OCI-LY1 (cell line): Measurements from ENCODE around the gene PLEKHG4.

Source experiments
- H2AFZ ChIP-seq: fragments of 200-600 bp; sonication (generic), shearing (Covaris generic); 2 replicates; pipeline ENCODE4 v1.6.0; 2014; ENCODE audit warnings: antibody characterized with exemption, mild to moderate bottlenecking, low read length
- H3F3A ChIP-seq: fragments of 200-600 bp; sonication (generic), shearing (Covaris generic); 2 replicates; pipeline ENCODE4 v1.6.0; 2014; ENCODE audit warnings: mild to moderate bottlenecking, antibody characterized with exemption, low read length, moderate library complexity; ENCODE audit not compliant: insufficient read depth
- H3K27ac ChIP-seq: fragments of 200-600 bp; sonication (generic); 2 replicates; pipeline ENCODE4 v1.5.1; 2014; ENCODE audit warnings: low read length, mixed run types, mild to moderate bottlenecking, low read depth; ENCODE audit not compliant: poor library complexity, severe bottlenecking
- H3K27me3 ChIP-seq: fragments of 200-600 bp; sonication (generic); 2 replicates; pipeline ENCODE4 v1.6.0; 2014; ENCODE audit warnings: antibody characterized with exemption, mild to moderate bottlenecking, low read length, moderate library complexity; ENCODE audit not compliant: insufficient read depth
- H3K36me3 ChIP-seq: fragments of 200-600 bp; sonication (generic); 2 replicates; pipeline ENCODE4 v1.6.1; 2014; ENCODE audit warnings: mild to moderate bottlenecking, antibody characterized with exemption, low read length, moderate library complexity, mixed read lengths; ENCODE audit not compliant: insufficient read depth
- H3K4me1 ChIP-seq: fragments of 200-600 bp; sonication (generic); 2 replicates; pipeline ENCODE4 v1.5.1; 2014; ENCODE audit warnings: mild to moderate bottlenecking, low read length, moderate library complexity; ENCODE audit not compliant: insufficient read depth, severe bottlenecking
- H3K4me2 ChIP-seq: fragments of 200-600 bp; sonication (generic), shearing (Covaris generic); 2 replicates; pipeline ENCODE4 v1.6.1; 2014; ENCODE audit warnings: low read length
- H3K4me3 ChIP-seq: fragments of 200-600 bp; sonication (generic); 2 replicates; pipeline ENCODE4 v1.5.1; 2014; ENCODE audit warnings: low read length, low read depth, mild to moderate bottlenecking, mixed read lengths; ENCODE audit not compliant: poor library complexity, severe bottlenecking
- H3K79me2 ChIP-seq: fragments of 200-600 bp; shearing (Covaris generic); 2 replicates; pipeline ENCODE4 v1.6.1; 2016; ENCODE audit warnings: mixed run types, low read length, mixed read lengths; ENCODE audit not compliant: insufficient read depth
- H3K9ac ChIP-seq: fragments of 200-600 bp; sonication (generic), shearing (Covaris generic); 2 replicates; pipeline ENCODE4 v1.6.1; 2014; ENCODE audit warnings: mild to moderate bottlenecking, low read length, mixed read lengths
- H3K9me2 ChIP-seq: fragments of 200-600 bp; sonication (generic), shearing (Covaris generic); 2 replicates; pipeline ENCODE4 v1.6.1; 2014; ENCODE audit warnings: low read depth, mild to moderate bottlenecking, low read length, mixed read lengths
- H3K9me3 ChIP-seq: fragments of 200-600 bp; shearing (Covaris generic); 2 replicates; pipeline ENCODE4 v1.6.1; 2014; ENCODE audit warnings: low read length, mixed read lengths
- H4K20me1 ChIP-seq: fragments of 200-600 bp; sonication (generic), shearing (Covaris generic); 2 replicates; pipeline ENCODE4 v1.6.0; 2016; ENCODE audit warnings: mild to moderate bottlenecking, low read length; ENCODE audit not compliant: insufficient read depth
- EZH2 ChIP-seq: fragments of 200-600 bp; sonication (generic), shearing (Covaris generic); IDR thresholded peaks from 2 replicates; pipeline ENCODE4 v1.8.0; 2017; ENCODE audit warnings: borderline replicate concordance, mixed run types, mild to moderate bottlenecking, antibody characterized with exemption, low read length, moderate library complexity, mixed read lengths
- TF ChIP-seq, protein P1 (sequence below): fragments of 200-600 bp; sonication (generic), shearing (Covaris generic); IDR thresholded peaks from 2 replicates; pipeline ENCODE4 v1.5.1; 2017; ENCODE audit warnings: mild to moderate bottlenecking, antibody characterized with exemption, low read length, moderate library complexity, mixed read lengths

PLEKHG4 gene, protein sequence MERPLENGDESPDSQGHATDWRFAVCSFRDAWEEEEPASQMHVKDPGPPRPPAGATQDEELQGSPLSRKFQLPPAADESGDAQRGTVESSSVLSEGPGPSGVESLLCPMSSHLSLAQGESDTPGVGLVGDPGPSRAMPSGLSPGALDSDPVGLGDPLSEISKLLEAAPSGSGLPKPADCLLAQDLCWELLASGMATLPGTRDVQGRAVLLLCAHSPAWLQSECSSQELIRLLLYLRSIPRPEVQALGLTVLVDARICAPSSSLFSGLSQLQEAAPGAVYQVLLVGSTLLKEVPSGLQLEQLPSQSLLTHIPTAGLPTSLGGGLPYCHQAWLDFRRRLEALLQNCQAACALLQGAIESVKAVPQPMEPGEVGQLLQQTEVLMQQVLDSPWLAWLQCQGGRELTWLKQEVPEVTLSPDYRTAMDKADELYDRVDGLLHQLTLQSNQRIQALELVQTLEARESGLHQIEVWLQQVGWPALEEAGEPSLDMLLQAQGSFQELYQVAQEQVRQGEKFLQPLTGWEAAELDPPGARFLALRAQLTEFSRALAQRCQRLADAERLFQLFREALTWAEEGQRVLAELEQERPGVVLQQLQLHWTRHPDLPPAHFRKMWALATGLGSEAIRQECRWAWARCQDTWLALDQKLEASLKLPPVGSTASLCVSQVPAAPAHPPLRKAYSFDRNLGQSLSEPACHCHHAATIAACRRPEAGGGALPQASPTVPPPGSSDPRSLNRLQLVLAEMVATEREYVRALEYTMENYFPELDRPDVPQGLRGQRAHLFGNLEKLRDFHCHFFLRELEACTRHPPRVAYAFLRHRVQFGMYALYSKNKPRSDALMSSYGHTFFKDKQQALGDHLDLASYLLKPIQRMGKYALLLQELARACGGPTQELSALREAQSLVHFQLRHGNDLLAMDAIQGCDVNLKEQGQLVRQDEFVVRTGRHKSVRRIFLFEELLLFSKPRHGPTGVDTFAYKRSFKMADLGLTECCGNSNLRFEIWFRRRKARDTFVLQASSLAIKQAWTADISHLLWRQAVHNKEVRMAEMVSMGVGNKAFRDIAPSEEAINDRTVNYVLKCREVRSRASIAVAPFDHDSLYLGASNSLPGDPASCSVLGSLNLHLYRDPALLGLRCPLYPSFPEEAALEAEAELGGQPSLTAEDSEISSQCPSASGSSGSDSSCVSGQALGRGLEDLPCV

DNA sequence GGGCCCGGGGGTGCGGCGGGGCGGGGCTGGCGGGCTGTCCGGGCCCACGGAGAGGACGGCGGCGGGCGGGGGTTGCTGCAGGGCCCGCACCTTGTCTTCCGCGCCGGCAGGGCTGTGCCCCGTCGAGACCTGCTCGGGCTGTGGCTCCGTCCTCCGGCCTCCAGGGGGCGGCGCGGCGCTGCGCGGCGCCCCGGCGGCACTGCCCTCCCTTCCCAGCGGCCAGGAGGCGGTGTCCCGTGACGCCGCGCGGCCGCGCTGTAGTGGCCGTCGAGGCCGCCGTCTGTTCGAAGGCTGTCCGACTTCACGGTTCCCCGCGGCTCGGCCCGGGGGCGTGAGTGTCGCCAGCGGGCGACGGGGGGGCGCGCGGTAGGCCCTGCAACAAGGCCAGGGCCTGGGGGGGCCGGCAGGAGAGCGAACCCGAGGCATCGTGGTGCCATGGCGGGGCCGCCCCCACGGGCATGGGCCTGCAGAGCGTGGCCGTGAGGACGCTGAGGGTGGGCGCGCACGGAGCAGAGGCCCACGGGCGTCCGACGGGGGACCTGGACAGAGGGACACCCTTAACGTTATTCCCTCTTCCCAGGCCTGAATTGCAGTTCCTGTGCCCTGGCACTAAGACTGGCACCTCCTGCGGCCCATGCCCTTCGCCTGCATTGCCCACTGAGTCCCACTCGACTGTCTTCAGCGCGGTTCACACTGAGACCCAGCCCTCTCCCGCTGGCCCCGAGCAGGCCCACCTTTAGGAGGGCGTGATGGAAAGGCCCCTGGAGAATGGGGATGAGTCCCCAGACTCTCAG is at the start of gene PLEKHG4:
Gene PLEKHG4, plus strand, starts transcription at position 237 of the 794 bp plus-strand sequence. Its CDS starts 513 bp downstream, at position 750.
- no peaks in the 10 kb centered on the region for H3F3A ChIP-seq
- H3K36me3 ChIP-seq, result peaks cover 9% of the 10 kb centered on the region
- peak within 1 kb of the TSS; percentile 74 for H3K9ac ChIP-seq
- no peaks in the 10 kb centered on the region for H4K20me1 ChIP-seq
- no peaks in the 10 kb centered on the region for H3K27me3 ChIP-seq
- peak within 1 kb of the TSS; percentile 72 for H3K4me2 ChIP-seq
- peaks cover 9% of the 10 kb centered on the region for H3K4me1 ChIP-seq
- H3K4me3 ChIP-seq, result peak within 1 kb of the TSS; percentile 78
- H3K79me2 ChIP-seq, result no peaks in the 10 kb centered on the region
- H3K9me2 ChIP-seq, result no peaks in the 10 kb centered on the region
- no peak within 1 kb of the TSS for H3K27ac ChIP-seq
- TF ChIP-seq, protein P1, sequence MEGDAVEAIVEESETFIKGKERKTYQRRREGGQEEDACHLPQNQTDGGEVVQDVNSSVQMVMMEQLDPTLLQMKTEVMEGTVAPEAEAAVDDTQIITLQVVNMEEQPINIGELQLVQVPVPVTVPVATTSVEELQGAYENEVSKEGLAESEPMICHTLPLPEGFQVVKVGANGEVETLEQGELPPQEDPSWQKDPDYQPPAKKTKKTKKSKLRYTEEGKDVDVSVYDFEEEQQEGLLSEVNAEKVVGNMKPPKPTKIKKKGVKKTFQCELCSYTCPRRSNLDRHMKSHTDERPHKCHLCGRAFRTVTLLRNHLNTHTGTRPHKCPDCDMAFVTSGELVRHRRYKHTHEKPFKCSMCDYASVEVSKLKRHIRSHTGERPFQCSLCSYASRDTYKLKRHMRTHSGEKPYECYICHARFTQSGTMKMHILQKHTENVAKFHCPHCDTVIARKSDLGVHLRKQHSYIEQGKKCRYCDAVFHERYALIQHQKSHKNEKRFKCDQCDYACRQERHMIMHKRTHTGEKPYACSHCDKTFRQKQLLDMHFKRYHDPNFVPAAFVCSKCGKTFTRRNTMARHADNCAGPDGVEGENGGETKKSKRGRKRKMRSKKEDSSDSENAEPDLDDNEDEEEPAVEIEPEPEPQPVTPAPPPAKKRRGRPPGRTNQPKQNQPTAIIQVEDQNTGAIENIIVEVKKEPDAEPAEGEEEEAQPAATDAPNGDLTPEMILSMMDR, result peak; percentile 69
- no peak for TF ChIP-seq EZH2
- H2AFZ ChIP-seq, result peak within 1 kb of the TSS; percentile 35; the same call in 1 of the 2 replicates
- no peaks in the 10 kb centered on the region for H3K9me3 ChIP-seq

DNA sequence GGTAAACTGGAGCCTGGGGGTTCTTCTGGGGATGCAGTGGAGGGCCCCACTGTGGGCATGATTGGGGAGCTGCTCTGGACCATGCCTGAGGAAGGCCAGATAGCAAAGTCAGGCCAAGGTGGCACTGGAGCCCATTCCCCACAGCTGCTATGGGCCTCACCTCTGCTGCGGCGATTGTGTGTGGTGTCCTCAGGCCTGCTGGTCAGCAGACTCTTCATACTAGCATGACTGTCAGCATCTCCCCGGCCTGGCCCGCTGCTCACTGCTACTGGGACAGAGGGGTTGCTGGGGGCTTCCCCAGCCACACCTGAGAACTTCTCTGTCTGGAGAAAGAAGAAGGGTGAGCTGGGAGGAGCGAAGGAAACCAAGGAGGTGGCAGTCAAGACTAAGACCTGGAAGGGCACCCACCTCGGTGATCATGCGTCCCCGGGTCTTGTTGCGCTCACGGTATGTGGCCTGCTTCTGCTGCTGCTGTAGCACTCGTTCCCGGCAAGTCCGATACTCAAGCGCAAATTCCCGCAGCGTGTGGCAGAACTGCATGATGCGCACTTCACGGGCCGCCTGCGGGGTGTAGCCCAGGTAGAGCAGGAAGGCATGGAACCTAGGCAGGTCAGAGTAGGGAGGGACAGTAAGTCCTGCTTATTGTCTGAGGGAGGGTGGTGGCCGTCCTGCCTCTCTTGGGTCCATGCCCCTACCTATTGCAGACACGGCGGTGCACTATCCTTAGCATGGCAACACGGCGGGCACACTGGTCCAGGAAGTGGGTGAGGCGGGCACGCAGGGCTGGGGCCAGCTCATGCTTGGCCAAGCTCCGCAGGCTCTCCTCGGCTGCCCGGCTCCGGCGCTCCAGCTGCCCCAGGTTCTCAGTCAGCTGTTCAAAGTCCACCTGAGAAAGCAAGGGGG is 49.2 kb upstream of the PLEKHG4 start:
- no peak for TF ChIP-seq EZH2
- TF ChIP-seq, protein P1, result no peak
- Histone ChIP-seq H3K36me3 (peaks cover 38% of the 10 kb centered on the region), H4K20me1 (no peaks in the 10 kb centered on the region)

More for the DNA sequence above, 49.2 kb upstream of the PLEKHG4 start:
- Histone ChIP-seq H3K4me2 (no peak overlapping the region), H3K27me3 (no peaks in the 10 kb centered on the region), H3K79me2 (peaks cover 9% of the 10 kb centered on the region), H2AFZ (no peak overlapping the region), H3K27ac (no peak overlapping the region), H3K9ac (no peak overlapping the region), H3K9me3 (no peaks in the 10 kb centered on the region), H3K4me1 (peaks cover 17% of the 10 kb centered on the region), H3K4me3 (no peak overlapping the region), H3F3A (no peaks in the 10 kb centered on the region), H3K9me2 (no peaks in the 10 kb centered on the region)
